GM12874 (cell line): ENCODE results near the gene LRRC3C.

ENCODE experiments used
- CTCF ChIP-seq: IDR thresholded peaks from 2 replicates; pipeline ENCODE4 v1.5.1; 2011; ENCODE audit warnings: low read depth, mild to moderate bottlenecking, control low read depth, low read length, moderate library complexity; ENCODE audit not compliant: insufficient read depth

The LRRC3C gene

GRCh38 chr17:39921323-39921722 is 6.2 kb upstream of the LRRC3C start:
- no peak for TF ChIP-seq CTCF

- no peak for TF ChIP-seq CTCF
These were observed 5.5 kb upstream of the LRRC3C start for GRCh38 chr17:39922006-39922405.

- TF ChIP-seq CTCF, result no peak
These were observed 4.3 kb upstream of the LRRC3C start for GRCh38 chr17:39923230-39923629.

GRCh38 chr17:39923836-39924690 is 3.5 kb upstream of the LRRC3C start:
- TF ChIP-seq CTCF, result no peak

- no peak for TF ChIP-seq CTCF
These were observed 2.9 kb upstream of the LRRC3C start for GRCh38 chr17:39924691-39925055.

- no peak for TF ChIP-seq CTCF
These were observed 2.0 kb upstream of the LRRC3C start for GRCh38 chr17:39925282-39926134.

GRCh38 chr17:39926135-39926587 is 1.4 kb upstream of the LRRC3C start:
- no peak for TF ChIP-seq CTCF
